Endothelial cell of umbilical vein (primary cell): ENCODE measurements around the gene VIT. TPM values are rescaled to one million over a fixed set of nuclear protein-coding genes. Genes with fewer than 3 reads are reported as not detected.

Experiments
- BruUV-seq: library from RNA; stranded (reverse); fragments of 400-500 nt; replicated peaks from 2 replicates; lab custom pipeline; 2021; lab: Mats Ljungman, UMichigan
- CTCF ChIA-PET: fragments of 300-600, 350-600 bp; sonication (Branson Sonifier 250); formaldehyde crosslinking; loops from one replicate; lab custom pipeline; 2021; ENCODE audit warnings: antibody characterized with exemption, inconsistent platforms; lab: Charles Lee
- POLR2A ChIA-PET: fragments of 300-600, 350-600 bp; sonication (Branson Sonifier 250); formaldehyde crosslinking; loops from one replicate; lab custom pipeline; 2021; ENCODE audit warnings: antibody characterized with exemption, inconsistent platforms; lab: Charles Lee
- DNase-seq: peaks from one replicate; pipeline ENCODE4 v3.0.0-alpha.2; 2011; ENCODE audit warnings: low read depth, low spot score
- FAIRE-seq: peaks from 2 replicates; lab custom pipeline; 2011; peaks lifted over from hg19 to GRCh38; lab: Jason Lieb, UNC
- H2AFZ ChIP-seq: 2 replicates; pipeline ENCODE4 v1.6.0; 2012; ENCODE audit warnings: low read depth, low read length, control low read depth, inconsistent platforms
- H3K27ac ChIP-seq: 2 replicates; pipeline ENCODE4 v1.5.1; 2011; ENCODE audit warnings: low read depth, mild to moderate bottlenecking, control low read depth, low read length, moderate library complexity; ENCODE audit not compliant: insufficient read depth
- H3K27me3 ChIP-seq, 2 experiments: 2 replicates each; pipeline versions ENCODE4 v1.6.0 to v1.6.1; 2011; ENCODE audit warnings: low read length in 2 of 2, mixed read lengths in 1 of 2; ENCODE audit not compliant: control insufficient read depth in 2 of 2, insufficient read depth in 2 of 2
- H3K36me3 ChIP-seq, 2 experiments: 2 replicates in 1 of 2; 3 replicates in 1 of 2; pipeline ENCODE4 v1.5.1; 2011; ENCODE audit warnings: low read length in 2 of 2, mild to moderate bottlenecking in 1 of 2, moderate library complexity in 1 of 2; ENCODE audit not compliant: control insufficient read depth in 2 of 2, insufficient read depth in 2 of 2; ENCODE audit errors: extremely low read depth in 1 of 2
- H3K4me1 ChIP-seq: 3 replicates; pipeline ENCODE4 v1.5.1; 2011; ENCODE audit warnings: mild to moderate bottlenecking, low read length; ENCODE audit not compliant: control insufficient read depth, insufficient read depth; ENCODE audit errors: extremely low read depth
- H3K4me2 ChIP-seq: 2 replicates; pipeline ENCODE4 v1.6.1; 2011; ENCODE audit warnings: low read length, control low read depth, mixed read lengths; ENCODE audit not compliant: insufficient read depth
- H3K4me3 ChIP-seq, 3 experiments: fragments of 200-600 bp in 1 of 3; sonication (generic), shearing (Covaris generic) in 1 of 3; replicated peaks in 1 of 3; 2 replicates each; pipeline ENCODE4 v1.5.1; 2011 to 2016; ENCODE audit warnings: control low read depth in 3 of 3, low read length in 3 of 3, mild to moderate bottlenecking in 2 of 3, inconsistent platforms in 1 of 3, low read depth in 1 of 3, moderate library complexity in 1 of 3; ENCODE audit not compliant: insufficient read depth in 1 of 3
- H3K79me2 ChIP-seq: 2 replicates; pipeline ENCODE4 v1.6.0; 2012; ENCODE audit warnings: low read length, inconsistent platforms; ENCODE audit not compliant: control insufficient read depth, insufficient read depth
- H3K9ac ChIP-seq: replicated peaks from 2 replicates; pipeline ENCODE3; 2011; ENCODE audit warnings: low read length, control low read depth; ENCODE audit not compliant: insufficient read depth; ENCODE audit errors: extremely low read depth
- H3K9me1 ChIP-seq: replicated peaks from 3 replicates; pipeline ENCODE4 v1.6.0; 2011; ENCODE audit warnings: mild to moderate bottlenecking, low read length; ENCODE audit not compliant: control insufficient read depth, insufficient read depth; ENCODE audit errors: extremely low read depth
- H3K9me3 ChIP-seq: replicated peaks from 2 replicates; pipeline ENCODE4 v1.5.1; 2012; ENCODE audit warnings: low read length, inconsistent platforms; ENCODE audit not compliant: control insufficient read depth, insufficient read depth
- H4K20me1 ChIP-seq: replicated peaks from 2 replicates; pipeline ENCODE3; 2011; ENCODE audit warnings: mild to moderate bottlenecking, low read length; ENCODE audit not compliant: control insufficient read depth, insufficient read depth; ENCODE audit errors: extremely low read depth
- CTCF ChIP-seq, 2 donors: IDR thresholded peaks; 1 replicate in 1 of 2; 2 replicates in 1 of 2; pipeline ENCODE4 v1.5.1; 2011; ENCODE audit warnings: low read length in 2 of 2, mild to moderate bottlenecking in 2 of 2, moderate library complexity in 2 of 2, control low read depth in 1 of 2, inconsistent platforms in 1 of 2, low read depth in 1 of 2; ENCODE audit not compliant: insufficient read depth in 1 of 2; ENCODE audit errors: extremely low read depth in 1 of 2
- EZH2 ChIP-seq: IDR thresholded peaks from 2 replicates; pipeline ENCODE4 v1.6.1; 2012; ENCODE audit warnings: borderline replicate concordance, low read depth, mild to moderate bottlenecking, moderate library complexity, low read length, inconsistent platforms; ENCODE audit not compliant: severe bottlenecking
- FOS ChIP-seq: IDR thresholded peaks from 2 replicates; pipeline ENCODE4 v1.6.1; 2011; ENCODE audit warnings: mild to moderate bottlenecking, low read length, moderate library complexity, borderline replicate concordance; ENCODE audit not compliant: insufficient read depth
- GATA2 ChIP-seq: IDR thresholded peaks from 2 replicates; pipeline ENCODE4 v1.7.0; 2011; ENCODE audit warnings: low read depth, mild to moderate bottlenecking, moderate library complexity, mixed read lengths, low read length; ENCODE audit not compliant: insufficient read length, insufficient read depth
- JUN ChIP-seq: IDR thresholded peaks from 2 replicates; pipeline ENCODE4 v1.6.1; 2011; ENCODE audit warnings: borderline replicate concordance, low read depth; ENCODE audit not compliant: insufficient read length, insufficient read depth
- MAX ChIP-seq: IDR thresholded peaks from 2 replicates; pipeline ENCODE4 v1.6.1; 2011; ENCODE audit not compliant: insufficient read depth, insufficient read length
- MYC ChIP-seq: IDR thresholded peaks from one replicate; pipeline ENCODE4 v1.6.1; 2011; ENCODE audit warnings: mild to moderate bottlenecking, low read depth, low read length
- POLR2A ChIP-seq: IDR thresholded peaks from 2 replicates; pipeline ENCODE4 v1.6.1; 2012; ENCODE audit warnings: low read depth, mild to moderate bottlenecking, control low read depth, low read length
- POLR2AphosphoS5 ChIP-seq: IDR thresholded peaks from 2 replicates; pipeline ENCODE4 v1.6.1; 2012; ENCODE audit warnings: low read depth, mild to moderate bottlenecking, control low read depth, low read length, moderate library complexity; ENCODE audit not compliant: insufficient read depth
- dilution Hi-C: fragments of 300-500 bp; cut with MboI; formaldehyde crosslinking; loops from one replicate; pipeline ENCODE4 v1.15.0; 2019; ENCODE audit warnings: low sequenced_read_pairs; ENCODE audit not compliant: extremely low pct_ligation_motif_present
- intact Hi-C: fragments of 100-400 bp; cut with micrococcal nuclease; formaldehyde crosslinking; loops from one replicate; pipeline ENCODE4 v1.10.0; 2022
- polyA plus RNA-seq, 4 experiments: library from polyadenylated mRNA; depleted of rRNA in 3 of 4; stranded (reverse) in 3 of 4; unstranded in 1 of 4; fragments of >200 nt; gene quantifications; 2 replicates each; pipeline versions ENCODE4 v1.2.1 to v1.2.3, GENCODE V29; 2011 to 2012; ENCODE audit warnings: missing spikeins in 1 of 4
- total RNA-seq: library from RNA; stranded (reverse); gene quantifications from 2 replicates; pipeline ENCODE4 v1.2.3, GENCODE V29; 2021

Gene VIT
- total and polyA plus RNA-seq, 2 donors (not counting 3 experiments of a cell fraction or from before 2014, with no cell fraction given), result 0.54 to 0.88 TPM

- H3K27me3 ChIP-seq, result peaks cover 0 to 13% of the 10 kb centered on the region in 2 experiments
- H3K9me3 ChIP-seq, result no peaks in the 10 kb centered on the region
- no peak overlapping the region for H3K4me3 ChIP-seq
- no peaks in the 10 kb centered on the region for H3K9me1 ChIP-seq
- DNase-seq (no peak), FAIRE-seq (no peak)
- no peak overlapping the region for H3K9ac ChIP-seq
- H3K27ac ChIP-seq, result no peak overlapping the region
- H3K36me3 ChIP-seq, result no peaks in the 10 kb centered on the region
- H3K79me2 ChIP-seq, result no peaks in the 10 kb centered on the region
- H2AFZ ChIP-seq, result peak overlapping the region; percentile 17
- no TSS peak for BruUV-seq
- ChIA-PET CTCF (interaction anchor here (1.0 to 1.9 kb wide), 8 partner anchors 8 to 429 kb away, joined by 3 to 5 read pairs (median 4); no protein-coding TSS in a partner anchor), POLR2A (no interaction called here)
- no peak for TF ChIP-seq MAX
- no peak for TF ChIP-seq POLR2A
- TF ChIP-seq FOS, result no peak
- TF ChIP-seq EZH2, result no peak
- TF ChIP-seq MYC, result no peak
- no peak for TF ChIP-seq GATA2
- no peak for TF ChIP-seq JUN
- TF ChIP-seq CTCF (IDR thresholded peaks at IDR 0.05; ENCODE audit: extremely low read depth in 1 of 2, insufficient read depth in 1 of 2, low read depth in 1 of 2, low read length in 2 of 2), result no peak
- TF ChIP-seq POLR2AphosphoS5, result no peak
- intact Hi-C loops (loop anchor here (5.0 to 10.0 kb wide), 2 partner anchors 217 to 810 kb away; no protein-coding TSS in a partner anchor), dilution Hi-C loops (no loop called here)
- H4K20me1 ChIP-seq, result no peaks in the 10 kb centered on the region
- peak overlapping the region; percentile 39 for H3K4me2 ChIP-seq
- H3K4me1 ChIP-seq, result no peaks in the 10 kb centered on the region
These were observed 85.6 kb downstream of the VIT start for GRCh38 chr2:36781907-36782720.
